Activated naive CD8-positive, alpha-beta T cell (primary cell): ENCODE data around the gene ETS1.

Experiments used
- H3K27ac Mint-ChIP-seq: one replicate; pipeline ENCODE4 v1.8.0; 2021; ENCODE audit warnings: mixed read lengths
- H3K27me3 Mint-ChIP-seq: one replicate; pipeline ENCODE4 v1.8.0; 2021; ENCODE audit warnings: mixed read lengths
- H3K36me3 Mint-ChIP-seq: one replicate; pipeline ENCODE4 v1.8.0; 2021; ENCODE audit warnings: mixed read lengths
- H3K4me1 Mint-ChIP-seq: one replicate; pipeline ENCODE4 v1.8.0; 2021; ENCODE audit warnings: low read depth, mixed read lengths
- H3K4me3 Mint-ChIP-seq: one replicate; pipeline ENCODE4 v1.8.0; 2021; ENCODE audit warnings: mild to moderate bottlenecking, mixed read lengths
- H3K9me3 Mint-ChIP-seq: one replicate; pipeline ENCODE4 v1.8.0; 2021; ENCODE audit warnings: low read depth, mixed read lengths

ETS1 gene

GRCh38 chr11:128519338-128519737 is 68.0 kb downstream of the ETS1 start:
- H3K36me3 Mint-ChIP-seq: peaks cover 24% of the 10 kb centered on the region
- H3K4me1 Mint-ChIP-seq: peaks cover 53% of the 10 kb centered on the region

GRCh38 chr11:128518493-128519207 is 68.7 kb downstream of the ETS1 start:
- Mint-ChIP-seq H3K4me1 (peaks cover 54% of the 10 kb centered on the region), H3K9me3 (no peaks in the 10 kb centered on the region)

More at GRCh38 chr11:128519338-128519737, 68.0 kb downstream of the ETS1 start:
- Mint-ChIP-seq H3K9me3 (no peaks in the 10 kb centered on the region), H3K27me3 (no peaks in the 10 kb centered on the region), H3K27ac (peak overlapping the region; percentile 99), H3K4me3 (peak overlapping the region; percentile 97)

GRCh38 chr11:128517451-128518230 is 69.7 kb downstream of the ETS1 start:
- Mint-ChIP-seq H3K4me3 (peak overlapping the region; percentile 97), H3K27me3 (no peaks in the 10 kb centered on the region), H3K36me3 (peaks cover 34% of the 10 kb centered on the region)

More at GRCh38 chr11:128518493-128519207, 68.7 kb downstream of the ETS1 start:
- no peaks in the 10 kb centered on the region for H3K27me3 Mint-ChIP-seq
- peak overlapping the region; percentile 97 for H3K4me3 Mint-ChIP-seq
- peak overlapping the region; percentile 99 for H3K27ac Mint-ChIP-seq
- peaks cover 26% of the 10 kb centered on the region for H3K36me3 Mint-ChIP-seq

DNA sequence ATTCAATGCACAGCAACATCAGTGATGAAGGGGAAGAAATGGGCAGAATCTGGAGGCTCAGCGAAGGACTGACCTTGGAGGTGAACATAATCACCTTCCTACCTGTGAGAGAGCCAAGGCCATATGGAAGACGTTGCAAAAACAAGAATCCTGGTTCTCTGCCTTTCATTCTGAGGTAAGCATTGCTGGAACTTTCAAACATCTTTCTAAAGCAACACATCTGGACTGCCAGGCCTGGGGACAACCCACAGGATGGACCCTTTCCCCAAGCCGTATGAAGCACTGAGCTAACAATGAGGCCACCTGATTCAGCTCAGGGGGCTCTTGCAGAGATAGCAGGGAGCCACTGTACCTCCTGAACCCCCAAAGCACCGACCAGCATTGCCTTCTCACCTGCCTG is 70.5 kb downstream of the ETS1 start:
- H3K27ac Mint-ChIP-seq: peak overlapping the region; percentile 99
- H3K27me3 Mint-ChIP-seq: no peaks in the 10 kb centered on the region
- H3K9me3 Mint-ChIP-seq: no peaks in the 10 kb centered on the region
- peaks cover 64% of the 10 kb centered on the region for H3K4me1 Mint-ChIP-seq
- H3K36me3 Mint-ChIP-seq: peaks cover 38% of the 10 kb centered on the region
- H3K4me3 Mint-ChIP-seq: peak overlapping the region; percentile 97

More at GRCh38 chr11:128517451-128518230, 69.7 kb downstream of the ETS1 start:
- no peaks in the 10 kb centered on the region for H3K9me3 Mint-ChIP-seq
- peak overlapping the region; percentile 99 for H3K27ac Mint-ChIP-seq
- peaks cover 57% of the 10 kb centered on the region for H3K4me1 Mint-ChIP-seq

GRCh38 chr11:128515826-128516778 is 71.3 kb downstream of the ETS1 start:
- Mint-ChIP-seq H3K4me3 (peak overlapping the region; percentile 97), H3K4me1 (peaks cover 72% of the 10 kb centered on the region), H3K9me3 (no peaks in the 10 kb centered on the region), H3K36me3 (peaks cover 38% of the 10 kb centered on the region), H3K27me3 (no peaks in the 10 kb centered on the region), H3K27ac (peak overlapping the region; percentile 99)

DNA sequence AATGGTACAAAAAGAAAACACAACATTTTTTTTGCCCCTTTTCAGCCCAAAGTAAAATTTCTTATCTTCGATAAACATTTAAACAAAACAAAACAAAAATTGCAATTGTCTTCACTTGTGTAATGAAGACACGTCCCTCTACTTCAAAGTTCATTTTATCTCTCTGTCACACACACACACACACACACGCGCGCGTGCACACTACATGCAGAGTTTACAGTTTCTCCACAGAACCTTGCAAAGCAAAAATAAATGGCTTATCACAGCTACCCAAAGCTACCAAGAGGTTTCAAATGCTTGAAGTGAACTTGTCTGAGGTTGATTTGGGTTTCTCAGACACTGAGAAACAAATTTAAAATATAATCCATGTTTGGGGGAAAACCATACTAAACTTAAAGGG is 72.3 kb downstream of the ETS1 start:
- Mint-ChIP-seq H3K27ac (peak overlapping the region; percentile 99), H3K9me3 (no peaks in the 10 kb centered on the region), H3K4me1 (peaks cover 82% of the 10 kb centered on the region), H3K27me3 (no peaks in the 10 kb centered on the region), H3K36me3 (peaks cover 33% of the 10 kb centered on the region), H3K4me3 (peak overlapping the region; percentile 97)

DNA sequence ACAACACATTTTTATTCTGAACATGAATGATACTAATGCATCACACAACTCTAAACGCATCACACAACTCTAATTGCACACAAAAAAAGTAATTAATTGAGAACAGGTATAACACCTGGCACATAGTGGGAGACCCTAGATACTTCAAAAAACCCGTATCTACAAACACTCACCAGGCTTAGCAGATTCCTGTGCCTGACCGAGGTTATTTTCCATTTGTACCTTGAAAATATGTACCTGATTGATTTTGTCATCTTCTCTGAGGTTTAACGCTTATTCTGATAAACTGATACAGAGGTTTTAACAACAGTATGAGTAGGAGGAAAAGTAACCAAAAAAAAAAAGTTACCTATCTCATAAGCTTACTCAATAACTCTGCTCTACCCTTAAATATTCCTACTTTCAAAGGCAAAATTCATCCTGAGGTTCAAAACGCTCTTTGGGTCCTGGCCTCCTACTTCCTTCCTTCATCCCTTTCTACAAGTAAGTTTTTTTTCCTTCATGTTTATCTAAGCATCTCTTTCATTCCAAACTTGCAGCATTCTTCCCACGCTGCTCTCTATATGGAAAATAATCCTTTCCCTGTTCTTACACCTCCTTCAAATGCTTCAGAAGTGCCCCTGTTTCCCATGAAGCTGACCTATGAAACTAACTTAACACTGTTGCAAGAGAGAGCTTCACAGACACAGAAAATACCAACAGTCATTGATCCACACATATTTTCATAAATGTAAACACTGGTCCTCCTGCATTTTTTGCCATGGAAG is 73.3 kb downstream of the ETS1 start:
- Mint-ChIP-seq H3K27ac (peak overlapping the region; percentile 99), H3K27me3 (no peaks in the 10 kb centered on the region), H3K4me1 (peaks cover 92% of the 10 kb centered on the region), H3K4me3 (peak overlapping the region; percentile 97), H3K9me3 (no peaks in the 10 kb centered on the region), H3K36me3 (peaks cover 28% of the 10 kb centered on the region)

GRCh38 chr11:128512474-128512996 is 74.8 kb downstream of the ETS1 start:
- H3K9me3 Mint-ChIP-seq: no peaks in the 10 kb centered on the region
- peaks cover 100% of the 10 kb centered on the region for H3K4me1 Mint-ChIP-seq
- H3K27ac Mint-ChIP-seq: peak overlapping the region; percentile 99
- peak overlapping the region; percentile 97 for H3K4me3 Mint-ChIP-seq
- H3K27me3 Mint-ChIP-seq: no peaks in the 10 kb centered on the region
- H3K36me3 Mint-ChIP-seq: peaks cover 26% of the 10 kb centered on the region

DNA sequence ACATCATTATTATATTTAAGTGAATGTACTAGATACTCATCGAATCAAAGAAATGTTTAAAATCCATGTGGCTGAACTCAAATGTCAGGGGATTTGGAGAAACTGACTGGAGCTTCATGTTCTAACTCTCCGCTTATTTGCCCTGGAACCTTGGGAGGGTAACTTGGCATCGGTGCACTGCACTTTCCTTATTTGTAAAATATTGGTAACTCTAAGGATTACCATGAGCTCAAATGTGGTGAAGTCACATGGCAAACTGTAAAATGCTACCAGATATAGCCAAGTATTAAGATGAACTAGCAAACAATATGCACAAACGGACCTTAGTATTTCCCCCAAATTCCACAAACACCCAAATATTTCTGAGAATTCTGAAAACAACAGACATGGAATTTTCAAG is 75.6 kb downstream of the ETS1 start:
- no peaks in the 10 kb centered on the region for H3K9me3 Mint-ChIP-seq
- no peaks in the 10 kb centered on the region for H3K27me3 Mint-ChIP-seq
- peak overlapping the region; percentile 97 for H3K4me3 Mint-ChIP-seq
- peaks cover 25% of the 10 kb centered on the region for H3K36me3 Mint-ChIP-seq
- peaks cover 100% of the 10 kb centered on the region for H3K4me1 Mint-ChIP-seq
- peak overlapping the region; percentile 99 for H3K27ac Mint-ChIP-seq

- Mint-ChIP-seq H3K27me3 (no peaks in the 10 kb centered on the region), H3K36me3 (peaks cover 16% of the 10 kb centered on the region), H3K4me1 (peaks cover 100% of the 10 kb centered on the region), H3K4me3 (peak overlapping the region; percentile 97), H3K9me3 (no peaks in the 10 kb centered on the region), H3K27ac (peak overlapping the region; percentile 99)
Measured at GRCh38 chr11:128509621-128510389, 77.6 kb downstream of the ETS1 start.

DNA sequence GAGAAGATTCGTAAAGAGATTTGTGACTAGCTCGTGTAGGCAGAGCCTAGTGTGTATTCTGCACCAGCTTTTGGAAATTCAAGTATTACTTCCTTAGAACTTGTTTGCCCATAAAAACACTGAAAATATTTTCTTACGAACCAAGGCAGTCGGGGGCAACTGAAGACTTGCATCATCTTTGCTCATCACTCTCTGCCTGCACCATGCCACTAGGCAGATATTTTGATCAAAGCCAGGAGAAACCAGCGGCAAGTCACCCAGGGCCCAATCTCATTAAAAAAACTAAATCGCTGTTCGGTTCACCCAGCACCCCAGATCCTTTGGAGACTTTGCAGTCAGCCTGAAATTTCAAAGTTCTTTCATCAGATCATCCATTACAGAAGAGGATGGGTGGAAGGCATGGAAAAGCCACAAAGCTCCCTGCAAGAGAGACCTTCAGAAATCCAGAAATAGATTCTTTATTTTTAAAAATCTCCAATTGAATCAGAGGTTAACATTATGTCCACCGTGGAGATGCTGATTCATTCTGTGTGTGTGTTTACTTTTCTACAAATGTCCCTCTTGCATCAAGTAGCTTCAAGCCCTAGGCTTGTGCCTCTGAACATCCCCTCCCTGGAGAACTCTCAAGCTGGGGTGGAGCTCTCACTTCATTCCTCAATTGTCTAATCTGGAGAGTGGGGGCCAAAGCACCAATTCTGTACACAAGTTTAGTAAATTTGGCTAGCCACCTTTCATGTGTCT is 78.4 kb downstream of the ETS1 start:
- no peaks in the 10 kb centered on the region for H3K9me3 Mint-ChIP-seq
- peak overlapping the region; percentile 97 for H3K4me3 Mint-ChIP-seq
- H3K36me3 Mint-ChIP-seq: peaks cover 16% of the 10 kb centered on the region
- no peaks in the 10 kb centered on the region for H3K27me3 Mint-ChIP-seq
- peak overlapping the region; percentile 99 for H3K27ac Mint-ChIP-seq
- peaks cover 100% of the 10 kb centered on the region for H3K4me1 Mint-ChIP-seq

DNA sequence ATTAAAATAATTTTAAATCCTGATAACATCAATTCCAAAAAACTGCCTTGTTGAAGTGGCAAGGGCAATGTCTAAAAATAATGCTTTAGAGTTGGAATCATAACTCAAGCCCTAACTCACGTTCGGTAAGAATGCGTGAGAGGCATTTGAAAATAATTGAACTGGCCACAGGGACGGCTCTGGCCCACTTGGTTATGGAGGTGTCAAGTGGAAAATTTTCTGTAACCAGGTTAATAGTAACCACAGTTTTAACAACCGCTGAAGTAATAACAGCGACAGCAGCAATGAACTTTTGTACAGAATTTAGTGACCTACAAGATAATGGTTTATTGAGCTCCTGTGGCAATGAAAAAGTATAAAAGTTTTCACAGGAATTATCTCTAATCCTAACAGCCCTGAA is 79.4 kb downstream of the ETS1 start:
- H3K4me1 Mint-ChIP-seq: peaks cover 99% of the 10 kb centered on the region
- H3K27me3 Mint-ChIP-seq: no peaks in the 10 kb centered on the region
- no peaks in the 10 kb centered on the region for H3K9me3 Mint-ChIP-seq
- H3K36me3 Mint-ChIP-seq: peaks cover 7% of the 10 kb centered on the region
- peak overlapping the region; percentile 99 for H3K27ac Mint-ChIP-seq
- H3K4me3 Mint-ChIP-seq: peak overlapping the region; percentile 97
